Measurements from ENCODE around the gene C20orf204. TPM values are rescaled to one million over a fixed set of nuclear protein-coding genes. Genes with fewer than 3 reads are reported as not detected.
A peak's percentile ranks its signal among the peaks of the same experiment; 100 is the strongest.

Gene C20orf204
- total RNA-seq, 4 donors from 2014 or later, result 0.68 to 34.8 (median 1.4) TPM; not detected in 1

GRCh38 chr20:64077094-64077493, 41.1 kb downstream of the C20orf204 start:
- 80% methylated on average over 8 of the region's 8 CpGs; no CpG with 5 or more reads in 1 of the 2 donors for WGBS, 2 donors (ENCODE audit: low coverage in 1 of 2)
- Histone ChIP-seq H3K27me3 (peaks cover 27% of the 10 kb centered on the region), H3K9me3 (no peaks in the 10 kb centered on the region), H3K27ac (peak overlapping the region; percentile 59 to 78 (median 76)), H3K36me3 (no peaks in the 10 kb centered on the region), H3K4me3 (peak overlapping the region in 2 of 4 donors; percentile 15 to 84), H3K4me1 (peaks cover 9 to 23% (median 15%) of the 10 kb centered on the region in 4 donors)
- intact Hi-C loops (cut with DNase I; ENCODE audit: low total_unique reads), result no loop called here
- DNase-seq, result peak; percentile 48
- in situ Hi-C loops (cut with MboI; ENCODE audit: low pct_ligation_motif_present in 1 of 4, low pct_unique_long_range_greater_than_20kb in 1 of 4, low sequenced_read_pairs in 3 of 4), result no loop called here
- TF ChIP-seq EP300 (IDR thresholded peaks at IDR 0.05; ENCODE audit: low read depth) (no peak), CTCF (IDR thresholded peaks at IDR 0.05) (no peak), POLR2AphosphoS5 (IDR thresholded peaks at IDR 0.05) (no peak), POLR2A (IDR thresholded peaks at IDR 0.05) (no peak)

GRCh38 chr20:64077541-64077875, 41.5 kb downstream of the C20orf204 start:
- in situ Hi-C loops (cut with MboI; ENCODE audit: low pct_ligation_motif_present in 1 of 4, low pct_unique_long_range_greater_than_20kb in 1 of 4, low sequenced_read_pairs in 3 of 4), result no loop called here
- H3K36me3 ChIP-seq, result no peaks in the 10 kb centered on the region
- TF ChIP-seq CTCF (IDR thresholded peaks at IDR 0.05), result no peak
- no peak for TF ChIP-seq POLR2A (IDR thresholded peaks at IDR 0.05)
- TF ChIP-seq EP300 (IDR thresholded peaks at IDR 0.05; ENCODE audit: low read depth), result no peak
- no peak for TF ChIP-seq POLR2AphosphoS5 (IDR thresholded peaks at IDR 0.05)
- DNase-seq, result no peak
- H3K4me3 ChIP-seq, result peak overlapping the region in 2 of 4 donors; percentile 15 to 84
- H3K27ac ChIP-seq, result peak overlapping the region; percentile 59 to 78 (median 76)
- intact Hi-C loops (cut with DNase I; ENCODE audit: low total_unique reads), result no loop called here
- WGBS, 2 donors (ENCODE audit: low coverage in 1 of 2), result 51% methylated on average over 3 of the region's 7 CpGs; no CpG with 5 or more reads in 1 of the 2 donors
- H3K9me3 ChIP-seq, result no peaks in the 10 kb centered on the region
- H3K4me1 ChIP-seq, result peaks cover 9 to 27% (median 15%) of the 10 kb centered on the region in 4 donors
- peaks cover 31% of the 10 kb centered on the region for H3K27me3 ChIP-seq

GRCh38 chr20:64077876-64078551, 42.0 kb downstream of the C20orf204 start:
- Histone ChIP-seq H3K9me3 (no peaks in the 10 kb centered on the region), H3K27me3 (peaks cover 36% of the 10 kb centered on the region), H3K4me1 (peaks cover 9 to 30% (median 15%) of the 10 kb centered on the region in 4 donors), H3K4me3 (peak overlapping the region in 3 of 4 donors; percentile 56 to 84 (median 74)), H3K27ac (peak overlapping the region; percentile 59 to 78 (median 76)), H3K36me3 (no peaks in the 10 kb centered on the region)
- no peak for TF ChIP-seq POLR2AphosphoS5 (IDR thresholded peaks at IDR 0.05)
- TF ChIP-seq CTCF (IDR thresholded peaks at IDR 0.05), result no peak
- TF ChIP-seq POLR2A (IDR thresholded peaks at IDR 0.05), result no peak
- TF ChIP-seq EP300 (IDR thresholded peaks at IDR 0.05; ENCODE audit: low read depth), result no peak
- intact Hi-C loops (cut with DNase I; ENCODE audit: low total_unique reads), result no loop called here
- in situ Hi-C loops (cut with MboI; ENCODE audit: low pct_ligation_motif_present in 1 of 4, low pct_unique_long_range_greater_than_20kb in 1 of 4, low sequenced_read_pairs in 3 of 4), result no loop called here
- DNase-seq, result peak; percentile 68
- 40 to 47% methylated on average over 2 to 15 of the region's 15 CpGs for WGBS, 2 donors (ENCODE audit: low coverage in 1 of 2)

- in situ Hi-C loops (cut with MboI; ENCODE audit: low pct_ligation_motif_present in 1 of 4, low pct_unique_long_range_greater_than_20kb in 1 of 4, low sequenced_read_pairs in 3 of 4), result no loop called here
- TF ChIP-seq CTCF (IDR thresholded peaks at IDR 0.05), result no peak
- no peak for TF ChIP-seq EP300 (IDR thresholded peaks at IDR 0.05; ENCODE audit: low read depth)
- TF ChIP-seq POLR2AphosphoS5 (IDR thresholded peaks at IDR 0.05), result no peak
- no peak for TF ChIP-seq POLR2A (IDR thresholded peaks at IDR 0.05)
- H3K36me3 ChIP-seq, result no peaks in the 10 kb centered on the region
- no peaks in the 10 kb centered on the region for H3K9me3 ChIP-seq
- peaks cover 13 to 38% (median 21%) of the 10 kb centered on the region in 4 donors for H3K4me1 ChIP-seq
- intact Hi-C loops (cut with DNase I; ENCODE audit: low total_unique reads), result no loop called here
- peak overlapping the region; percentile 56 to 84 (median 79) for H3K4me3 ChIP-seq
- H3K27me3 ChIP-seq, result peaks cover 45% of the 10 kb centered on the region
- DNase-seq, result no peak
- H3K27ac ChIP-seq, result peak overlapping the region; percentile 59 to 78 (median 76)
- 12% methylated on average over 4 of the region's 4 CpGs; no CpG with 5 or more reads in 1 of the 2 donors for WGBS, 2 donors (ENCODE audit: low coverage in 1 of 2)
Observed at GRCh38 chr20:64078934-64079272, 42.9 kb downstream of the C20orf204 start.

Data from transverse colon (tissue), 4 donors.